ENCODE measurements around the gene PRPF19.

GRCh38 chr11:60905551-60906113, 753 bp downstream of the PRPF19 start:
- TF ChIP-seq CTCF (IDR thresholded peaks at IDR 0.05) = no peak
- no peak for TF ChIP-seq POLR2A (IDR thresholded peaks at IDR 0.05)
